Amniotic stem cell (primary cell): ENCODE measurements around the gene SLC25A4.
A peak's percentile ranks its signal among the peaks of the same experiment; 100 is the strongest.

Source experiments
- DNase-seq: peaks from one replicate; lab custom pipeline; 2025; lab: John Stamatoyannopoulos, UW

Gene SLC25A4

GRCh38 chr4:185120631-185120946 lies 22.5 kb upstream of the SLC25A4 start:
- DNase-seq = no peak

GRCh38 chr4:185122681-185123345 lies 20.3 kb upstream of the SLC25A4 start:
- DNase-seq = no peak

- no peak for DNase-seq
Measured at GRCh38 chr4:185124006-185124405, 19.1 kb upstream of the SLC25A4 start.

GRCh38 chr4:185127021-185127925 lies 15.8 kb upstream of the SLC25A4 start:
- DNase-seq = no peak

GRCh38 chr4:185128272-185129119 lies 14.6 kb upstream of the SLC25A4 start:
- DNase-seq = no peak

- DNase-seq = peak; percentile 38
Measured at GRCh38 chr4:185134307-185134869, 8.7 kb upstream of the SLC25A4 start.

- no peak for DNase-seq
Measured at GRCh38 chr4:185137233-185137925, 5.7 kb upstream of the SLC25A4 start.

GRCh38 chr4:185138161-185138560 lies 4.9 kb upstream of the SLC25A4 start:
- no peak for DNase-seq

GRCh38 chr4:185139736-185140135 lies 3.3 kb upstream of the SLC25A4 start:
- no peak for DNase-seq

GRCh38 chr4:185141777-185142176 lies 1.3 kb upstream of the SLC25A4 start:
- DNase-seq = no peak

- DNase-seq = no peak
Measured at GRCh38 chr4:185142564-185142911, 528 bp upstream of the SLC25A4 start.

GRCh38 chr4:185143601-185143969 lies 519 bp downstream of the SLC25A4 start:
- no peak for DNase-seq

- no peak for DNase-seq
Measured at GRCh38 chr4:185144601-185145240, 1.7 kb downstream of the SLC25A4 start.

- DNase-seq = no peak
Measured at GRCh38 chr4:185145572-185145971, 2.5 kb downstream of the SLC25A4 start.

- DNase-seq = no peak
Measured at GRCh38 chr4:185149392-185149791, 6.3 kb downstream of the SLC25A4 start.

GRCh38 chr4:185151296-185151695 lies 8.2 kb downstream of the SLC25A4 start:
- no peak for DNase-seq

GRCh38 chr4:185165605-185166063 lies 22.6 kb downstream of the SLC25A4 start:
- no peak for DNase-seq

GRCh38 chr4:185167234-185167633 lies 24.2 kb downstream of the SLC25A4 start:
- no peak for DNase-seq

GRCh38 chr4:185171373-185172071 lies 28.5 kb downstream of the SLC25A4 start:
- no peak for DNase-seq

- DNase-seq = no peak
Measured at GRCh38 chr4:185179488-185179887, 36.4 kb downstream of the SLC25A4 start.

- DNase-seq = no peak
Measured at GRCh38 chr4:185182239-185182638, 39.2 kb downstream of the SLC25A4 start.
